Stomach smooth muscle (tissue), 2 donors: ENCODE measurements around the gene PLEKHA5.

ENCODE experiments used
- H3K27ac ChIP-seq: one replicate; pipeline ENCODE4 v1.7.0; 2013; ENCODE audit warnings: mild to moderate bottlenecking, low read length, inconsistent platforms
- H3K27me3 ChIP-seq, 2 donors: one replicate each; pipeline ENCODE4 v1.7.0; 2013; ENCODE audit warnings: low read length in 2 of 2; ENCODE audit not compliant: insufficient read depth in 2 of 2, control insufficient read depth in 1 of 2
- H3K36me3 ChIP-seq, 2 donors: one replicate each; pipeline ENCODE4 v1.7.0; 2013; ENCODE audit warnings: low read length in 2 of 2; ENCODE audit not compliant: control insufficient read depth in 2 of 2, insufficient read depth in 2 of 2
- H3K4me1 ChIP-seq: one replicate; pipeline ENCODE4 v1.7.0; 2013; ENCODE audit warnings: low read length; ENCODE audit not compliant: control insufficient read depth, insufficient read depth
- H3K4me3 ChIP-seq, 2 donors: one replicate each; pipeline ENCODE4 v1.7.0; 2013; ENCODE audit warnings: low read length in 2 of 2
- H3K9ac ChIP-seq, 2 donors: one replicate each; pipeline ENCODE4 v1.7.0; 2013; ENCODE audit warnings: low read length in 2 of 2, mild to moderate bottlenecking in 1 of 2
- H3K9me3 ChIP-seq, 2 donors: one replicate each; pipeline ENCODE4 v1.7.0; 2013; ENCODE audit warnings: low read length in 2 of 2; ENCODE audit not compliant: control insufficient read depth in 2 of 2
- donor health status: healthy.
- donor health status: Pancreatic carcinoma.

PLEKHA5 gene

DNA sequence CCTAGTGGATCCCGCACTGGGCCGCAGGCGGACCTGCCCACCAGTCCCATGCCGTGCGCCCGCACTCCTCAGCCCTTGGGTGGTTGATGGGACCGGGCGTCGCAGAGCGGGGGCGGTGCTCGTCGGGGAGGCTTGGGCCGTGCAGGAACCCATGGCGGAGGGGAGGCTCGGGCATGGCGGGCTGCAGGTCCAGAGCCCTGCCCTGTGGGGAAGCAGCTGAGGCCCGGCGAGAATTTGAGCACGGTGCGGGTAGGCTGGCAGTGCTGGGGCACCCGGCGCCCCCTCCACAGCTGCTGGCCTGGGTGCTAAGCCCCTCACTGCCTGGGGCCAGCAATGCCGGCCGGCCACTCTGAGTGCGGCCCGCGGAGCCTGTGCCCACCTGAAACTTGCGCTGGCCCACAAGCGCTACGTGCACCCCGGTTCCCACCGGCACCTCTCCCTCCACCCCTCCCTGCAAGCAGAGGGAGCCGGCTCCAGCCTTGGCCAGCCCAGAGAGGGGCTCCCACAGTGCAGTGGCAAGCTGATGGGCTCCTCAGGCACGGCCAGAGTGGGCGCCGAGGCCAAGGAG lies 100.8 kb downstream of the PLEKHA5 start:
- peaks cover 3% of the 10 kb centered on the region for H3K4me1 ChIP-seq
- no peak overlapping the region for H3K9ac ChIP-seq
- no peak overlapping the region for H3K4me3 ChIP-seq
- H3K9me3 ChIP-seq = no peaks in the 10 kb centered on the region
- no peaks in the 10 kb centered on the region for H3K27me3 ChIP-seq
- no peak overlapping the region for H3K27ac ChIP-seq
- no peaks in the 10 kb centered on the region for H3K36me3 ChIP-seq

DNA sequence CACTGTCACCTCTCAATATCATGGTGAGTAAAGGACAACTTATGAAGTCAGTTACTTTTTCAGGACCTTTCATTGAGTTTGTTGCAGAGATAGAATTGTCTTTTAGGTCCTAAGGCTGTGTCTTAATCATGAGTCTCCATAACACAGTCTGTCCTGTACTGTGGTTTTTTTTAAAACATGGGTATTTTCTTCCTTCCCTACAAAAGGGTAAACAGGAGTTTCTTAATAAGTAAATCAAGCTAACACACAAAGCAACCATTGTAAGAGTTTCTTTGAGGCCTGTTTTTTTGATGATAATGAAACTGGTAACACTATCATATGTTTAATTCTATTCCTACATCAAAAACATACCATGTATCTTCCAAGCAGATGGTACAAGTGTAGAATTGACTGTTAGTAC lies 101.4 kb downstream of the PLEKHA5 start:
- Histone ChIP-seq H3K36me3 (no peaks in the 10 kb centered on the region), H3K27me3 (no peaks in the 10 kb centered on the region), H3K4me3 (no peak overlapping the region), H3K4me1 (peaks cover 7% of the 10 kb centered on the region), H3K9me3 (no peaks in the 10 kb centered on the region), H3K9ac (no peak overlapping the region), H3K27ac (no peak overlapping the region)

DNA sequence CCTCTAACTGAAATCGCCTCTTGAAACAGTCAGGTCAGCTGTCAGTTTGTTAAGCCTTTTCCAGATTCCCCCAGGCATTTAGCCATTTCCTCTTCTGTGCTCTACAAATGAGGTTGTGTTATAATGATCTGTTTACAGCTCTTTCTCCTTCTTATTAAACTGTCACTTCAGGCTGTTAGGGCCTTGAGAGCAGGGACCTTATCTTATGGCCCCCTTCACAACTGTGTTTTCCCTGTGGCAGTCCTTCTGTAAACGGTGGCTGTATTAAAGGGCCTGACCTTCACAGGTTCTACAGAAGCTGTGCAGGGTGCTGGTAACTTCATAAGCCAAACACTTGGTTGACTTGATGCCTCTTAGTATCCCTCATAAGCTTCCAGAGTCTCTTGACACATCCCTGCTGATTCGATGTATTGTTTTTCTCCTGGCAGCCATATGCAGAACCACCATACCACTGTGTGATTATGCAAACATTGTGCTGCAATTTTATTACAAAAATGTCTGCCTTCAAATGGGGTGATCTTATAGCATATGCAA lies 104.7 kb downstream of the PLEKHA5 start:
- Histone ChIP-seq H3K4me1 (peaks cover 7% of the 10 kb centered on the region), H3K27ac (no peak overlapping the region)

DNA sequence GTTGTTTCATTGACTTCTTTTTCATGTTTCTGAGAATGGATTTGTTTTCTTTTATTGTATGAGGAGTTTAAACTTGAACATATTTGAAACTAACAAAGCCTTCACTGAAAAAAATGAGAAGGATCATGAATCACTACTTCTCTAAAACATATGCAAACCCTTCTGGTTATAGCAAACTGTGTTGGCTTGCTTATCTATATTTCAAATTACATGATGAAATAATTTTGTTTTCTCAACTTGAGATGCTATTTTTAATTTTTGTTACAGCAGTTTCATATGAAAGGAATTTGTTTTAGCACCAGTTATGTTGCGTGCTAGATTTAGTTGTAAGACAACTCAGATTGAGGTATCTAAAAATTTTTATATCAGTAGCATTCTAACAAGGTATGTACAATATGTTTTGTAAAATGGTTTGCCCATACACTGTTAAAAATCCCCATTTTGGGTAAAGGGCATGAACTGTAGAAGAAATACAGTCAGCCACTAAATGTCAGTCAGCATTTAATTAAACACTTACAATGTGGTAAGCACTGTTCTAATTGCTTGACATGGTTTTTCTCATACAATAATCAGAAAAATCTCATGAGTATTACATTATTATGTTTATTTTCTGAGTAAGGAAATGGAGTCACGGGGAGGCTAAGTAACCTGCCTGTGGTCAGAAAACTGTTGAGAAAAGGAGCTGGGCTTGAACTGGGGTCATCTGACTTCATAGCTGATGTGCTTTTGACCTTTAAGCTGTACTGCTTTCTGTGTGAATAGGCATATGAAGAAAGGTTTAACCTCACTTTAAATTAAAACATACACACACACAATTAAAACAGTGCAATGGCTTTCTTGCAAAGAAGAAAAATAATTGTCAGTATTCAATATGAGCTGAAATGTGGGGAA lies 105.7 kb downstream of the PLEKHA5 start:
- H3K9ac ChIP-seq = no peak overlapping the region
- peaks cover 7% of the 10 kb centered on the region for H3K4me1 ChIP-seq
- no peak overlapping the region for H3K4me3 ChIP-seq
- no peaks in the 10 kb centered on the region for H3K36me3 ChIP-seq
- no peaks in the 10 kb centered on the region for H3K27me3 ChIP-seq
- H3K9me3 ChIP-seq = no peaks in the 10 kb centered on the region
- H3K27ac ChIP-seq = no peak overlapping the region

More for the DNA sequence above, 104.7 kb downstream of the PLEKHA5 start:
- Histone ChIP-seq H3K9me3 (no peaks in the 10 kb centered on the region), H3K9ac (no peak overlapping the region), H3K27me3 (no peaks in the 10 kb centered on the region), H3K4me3 (peak overlapping the region in 1 of 2 donors; percentile 30), H3K36me3 (no peaks in the 10 kb centered on the region)

DNA sequence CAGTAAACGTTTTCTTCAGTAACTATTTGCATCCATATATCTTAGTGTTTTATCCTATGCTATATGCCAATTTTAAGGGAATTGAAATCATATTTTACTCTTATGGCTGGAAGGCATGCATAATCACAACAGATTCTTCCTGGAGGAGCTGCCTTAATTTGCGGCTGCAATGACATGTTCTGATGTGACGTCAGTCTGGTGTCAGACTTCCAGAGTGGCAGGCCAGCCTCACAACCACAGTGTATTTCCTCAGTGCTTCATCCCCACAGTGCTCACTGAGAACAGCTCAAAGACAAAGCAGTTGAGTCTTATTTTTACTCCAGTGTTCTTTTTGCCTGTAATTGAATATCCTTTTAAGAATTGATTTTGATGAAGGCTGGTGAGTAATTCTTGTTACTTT lies 107.1 kb downstream of the PLEKHA5 start:
- H3K27me3 ChIP-seq = no peaks in the 10 kb centered on the region
- no peak overlapping the region for H3K9ac ChIP-seq
- H3K36me3 ChIP-seq = no peaks in the 10 kb centered on the region
- H3K4me3 ChIP-seq = no peak overlapping the region
- no peaks in the 10 kb centered on the region for H3K9me3 ChIP-seq
- H3K4me1 ChIP-seq = peaks cover 7% of the 10 kb centered on the region
- no peak overlapping the region for H3K27ac ChIP-seq

DNA sequence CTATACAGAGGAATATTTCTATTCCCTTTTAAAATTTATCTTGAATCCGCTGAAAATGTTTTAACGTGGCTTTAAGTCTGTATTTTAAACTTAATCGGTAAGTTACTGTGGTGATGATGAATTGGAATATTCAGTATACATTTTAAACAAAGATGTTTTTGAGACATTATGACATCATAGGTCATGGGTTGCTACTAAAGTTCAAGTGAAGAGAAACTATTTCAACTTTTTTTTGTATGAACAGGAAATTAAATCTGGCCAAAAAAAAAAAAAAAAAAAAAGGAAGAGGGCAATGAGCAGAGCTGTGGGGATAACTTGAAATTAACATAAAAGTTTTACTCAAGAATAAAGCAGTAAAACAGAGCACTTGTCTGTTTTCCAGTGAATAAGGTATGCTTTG lies 109.0 kb downstream of the PLEKHA5 start:
- no peak overlapping the region for H3K4me3 ChIP-seq
- H3K36me3 ChIP-seq = no peaks in the 10 kb centered on the region
- H3K9me3 ChIP-seq = no peaks in the 10 kb centered on the region
- H3K27me3 ChIP-seq = no peaks in the 10 kb centered on the region
- H3K4me1 ChIP-seq = peaks cover 7% of the 10 kb centered on the region
- H3K9ac ChIP-seq = no peak overlapping the region
- no peak overlapping the region for H3K27ac ChIP-seq

DNA sequence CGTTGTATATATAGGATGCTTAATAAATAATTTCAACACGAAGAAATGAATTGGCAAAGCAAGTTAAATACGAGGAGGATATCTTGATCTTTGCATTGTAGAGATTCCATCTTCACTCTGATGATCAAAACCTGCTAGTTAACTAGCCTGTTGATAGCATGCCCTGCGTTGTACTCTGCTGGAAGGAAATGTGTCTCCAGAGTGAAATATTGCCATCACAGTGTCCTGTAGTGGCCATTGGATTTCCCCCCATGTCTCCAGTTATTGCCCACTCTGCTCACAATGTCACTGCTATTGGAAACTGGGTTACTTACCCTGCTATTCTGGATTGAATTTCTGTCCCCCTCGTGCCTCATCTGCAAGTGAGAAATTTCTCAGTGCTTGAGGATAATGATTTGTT lies 109.6 kb downstream of the PLEKHA5 start:
- Histone ChIP-seq H3K36me3 (no peaks in the 10 kb centered on the region), H3K9me3 (no peaks in the 10 kb centered on the region), H3K27me3 (no peaks in the 10 kb centered on the region), H3K9ac (no peak overlapping the region), H3K27ac (no peak overlapping the region), H3K4me1 (peaks cover 7% of the 10 kb centered on the region), H3K4me3 (no peak overlapping the region)

DNA sequence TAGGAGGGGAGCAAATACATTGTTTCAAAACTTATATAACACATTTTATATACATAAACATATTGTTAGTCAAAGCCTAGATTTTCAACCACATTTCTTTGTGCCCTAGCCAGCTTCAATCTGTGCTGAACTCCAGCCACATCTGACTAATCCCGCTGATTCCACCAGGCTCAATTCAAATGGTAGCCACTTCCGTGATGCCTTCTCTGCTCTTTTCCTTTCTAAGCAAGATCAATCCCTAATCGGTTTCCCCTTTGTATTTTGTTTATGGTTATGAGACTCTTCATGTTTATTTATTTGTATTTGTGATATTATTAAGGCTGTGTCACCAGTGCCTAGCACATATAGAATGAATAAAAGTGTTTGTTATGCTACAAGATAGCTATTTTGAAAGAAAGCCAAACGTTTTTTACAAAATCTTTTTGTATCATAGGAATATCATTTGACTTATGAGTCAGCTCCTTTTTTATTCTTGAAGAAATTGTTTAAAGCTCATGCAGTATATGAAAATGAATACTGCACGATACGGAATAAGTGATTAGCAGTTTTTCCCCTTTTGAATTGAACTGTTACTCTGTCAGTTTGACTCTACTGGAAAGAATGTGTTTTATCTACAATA lies 110.2 kb downstream of the PLEKHA5 start:
- no peak overlapping the region for H3K27ac ChIP-seq
- H3K27me3 ChIP-seq = no peaks in the 10 kb centered on the region
- H3K9me3 ChIP-seq = no peaks in the 10 kb centered on the region
- no peaks in the 10 kb centered on the region for H3K36me3 ChIP-seq
- no peak overlapping the region for H3K9ac ChIP-seq
- peaks cover 7% of the 10 kb centered on the region for H3K4me1 ChIP-seq
- no peak overlapping the region for H3K4me3 ChIP-seq

DNA sequence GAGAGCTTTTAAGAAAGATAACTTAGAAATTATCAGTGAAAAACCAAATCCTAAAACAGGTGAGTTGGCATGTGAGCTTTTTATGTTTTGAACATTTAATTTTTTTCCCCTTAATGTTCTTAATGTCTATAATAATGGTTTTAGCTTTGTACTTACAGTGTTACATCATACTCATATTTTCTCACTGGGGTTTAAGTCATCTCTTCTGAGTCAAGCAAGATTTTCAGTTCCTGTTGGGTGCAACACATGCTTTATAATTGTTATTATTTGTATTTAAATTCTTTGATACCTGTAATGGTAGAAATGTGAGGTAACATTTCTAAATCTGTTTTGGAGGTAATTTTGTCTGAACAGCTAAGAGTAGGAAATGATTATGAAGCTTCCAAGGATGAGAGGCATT lies 113.0 kb downstream of the PLEKHA5 start:
- Histone ChIP-seq H3K9me3 (no peaks in the 10 kb centered on the region), H3K27me3 (no peaks in the 10 kb centered on the region), H3K36me3 (no peaks in the 10 kb centered on the region), H3K9ac (no peak overlapping the region), H3K27ac (no peak overlapping the region), H3K4me1 (no peaks in the 10 kb centered on the region), H3K4me3 (no peak overlapping the region)

DNA sequence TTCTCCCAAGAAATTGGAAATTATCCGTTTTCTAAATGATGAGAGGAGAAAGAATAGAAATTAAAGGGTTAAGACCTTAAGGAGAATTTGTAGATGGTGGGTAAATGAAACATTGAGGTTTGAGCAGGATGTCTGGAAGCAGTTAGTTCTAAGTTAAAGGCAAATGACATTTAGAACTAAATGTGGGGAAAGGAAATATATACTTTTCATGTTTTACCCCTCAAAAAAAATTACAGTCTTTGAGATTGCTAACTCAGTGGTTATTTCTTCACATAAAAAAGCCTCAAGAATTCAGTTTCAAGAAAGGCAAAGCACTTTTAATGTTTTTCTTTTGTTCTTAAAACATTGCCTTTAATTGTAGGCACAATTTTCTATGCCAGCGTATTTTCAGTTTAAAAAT lies 114.0 kb downstream of the PLEKHA5 start:
- no peaks in the 10 kb centered on the region for H3K9me3 ChIP-seq
- no peak overlapping the region for H3K9ac ChIP-seq
- H3K27me3 ChIP-seq = no peaks in the 10 kb centered on the region
- no peak overlapping the region for H3K4me3 ChIP-seq
- H3K27ac ChIP-seq = no peak overlapping the region
- no peaks in the 10 kb centered on the region for H3K36me3 ChIP-seq
- no peaks in the 10 kb centered on the region for H3K4me1 ChIP-seq
